Measurements from ENCODE around the gene AP2A2. TPM values are rescaled to one million over a fixed set of nuclear protein-coding genes. Genes with fewer than 3 reads are reported as not detected.
A peak's percentile ranks its signal among the peaks of the same experiment; 100 is the strongest.

Gene AP2A2
- total RNA-seq, 6 experiments from 2014 or later, result 41.4 to 66.7 (median 53.8) TPM

DNA sequence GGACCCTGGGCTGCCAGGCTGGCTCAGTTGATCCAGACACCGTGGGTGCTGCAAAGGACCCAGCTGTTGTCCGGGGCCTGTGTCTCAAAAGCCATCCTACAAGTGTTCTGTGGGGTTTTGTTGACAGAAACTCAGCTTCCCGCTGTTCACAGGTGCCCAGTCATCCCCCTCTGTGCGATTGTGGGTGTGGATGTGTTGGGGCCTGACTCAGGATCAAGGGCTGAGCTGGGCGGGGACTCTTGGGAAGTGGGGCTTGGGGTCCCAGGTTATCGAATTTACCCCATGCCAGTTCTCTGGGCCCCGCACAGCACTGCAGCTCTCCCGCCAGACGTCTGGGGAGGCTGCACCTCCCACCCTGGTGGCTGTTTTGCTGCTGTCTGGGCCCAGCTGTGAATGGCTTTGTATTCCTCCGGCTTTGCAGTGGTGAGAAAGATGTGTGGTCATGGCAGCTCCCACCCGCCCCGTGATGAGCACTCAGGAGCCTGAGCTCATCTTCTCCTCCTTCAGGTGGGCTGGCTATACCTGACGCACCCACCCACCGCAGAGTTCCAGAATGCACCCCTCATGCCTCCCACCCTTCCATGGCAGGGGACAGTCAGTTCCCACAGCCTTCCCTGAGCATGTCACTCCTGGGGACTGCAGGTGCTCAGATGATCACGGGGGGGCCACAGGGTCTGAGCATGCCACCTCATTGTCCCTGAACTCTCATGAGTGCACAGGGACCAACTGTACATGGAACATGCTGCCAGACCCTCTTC, 3.6 kb upstream of the AP2A2 start:
- Histone ChIP-seq H3K4me3 (no peak overlapping the region), H3K9me3 (no peaks in the 10 kb centered on the region), H3K4me1 (peaks cover 0 to 7% (median 0%) of the 10 kb centered on the region in 4 donors), H3K27ac (no peak overlapping the region), H3K27me3 (no peaks in the 10 kb centered on the region), H3K36me3 (no peaks in the 10 kb centered on the region)
- DNase-seq (no peak), ATAC-seq (no peak)
- TF ChIP-seq, protein P1, sequence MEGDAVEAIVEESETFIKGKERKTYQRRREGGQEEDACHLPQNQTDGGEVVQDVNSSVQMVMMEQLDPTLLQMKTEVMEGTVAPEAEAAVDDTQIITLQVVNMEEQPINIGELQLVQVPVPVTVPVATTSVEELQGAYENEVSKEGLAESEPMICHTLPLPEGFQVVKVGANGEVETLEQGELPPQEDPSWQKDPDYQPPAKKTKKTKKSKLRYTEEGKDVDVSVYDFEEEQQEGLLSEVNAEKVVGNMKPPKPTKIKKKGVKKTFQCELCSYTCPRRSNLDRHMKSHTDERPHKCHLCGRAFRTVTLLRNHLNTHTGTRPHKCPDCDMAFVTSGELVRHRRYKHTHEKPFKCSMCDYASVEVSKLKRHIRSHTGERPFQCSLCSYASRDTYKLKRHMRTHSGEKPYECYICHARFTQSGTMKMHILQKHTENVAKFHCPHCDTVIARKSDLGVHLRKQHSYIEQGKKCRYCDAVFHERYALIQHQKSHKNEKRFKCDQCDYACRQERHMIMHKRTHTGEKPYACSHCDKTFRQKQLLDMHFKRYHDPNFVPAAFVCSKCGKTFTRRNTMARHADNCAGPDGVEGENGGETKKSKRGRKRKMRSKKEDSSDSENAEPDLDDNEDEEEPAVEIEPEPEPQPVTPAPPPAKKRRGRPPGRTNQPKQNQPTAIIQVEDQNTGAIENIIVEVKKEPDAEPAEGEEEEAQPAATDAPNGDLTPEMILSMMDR (IDR thresholded peaks at IDR 0.05), result no peak
- no peak for TF ChIP-seq POLR2A (IDR thresholded peaks at IDR 0.05)
- WGBS (ENCODE audit: insufficient coverage, low coverage, low lambda C conversion rate, missing lambda C conversion rate), result 80% methylated on average over 2 of the region's 15 CpGs
- intact Hi-C loops (cut with DNase I), result no loop called here

DNA sequence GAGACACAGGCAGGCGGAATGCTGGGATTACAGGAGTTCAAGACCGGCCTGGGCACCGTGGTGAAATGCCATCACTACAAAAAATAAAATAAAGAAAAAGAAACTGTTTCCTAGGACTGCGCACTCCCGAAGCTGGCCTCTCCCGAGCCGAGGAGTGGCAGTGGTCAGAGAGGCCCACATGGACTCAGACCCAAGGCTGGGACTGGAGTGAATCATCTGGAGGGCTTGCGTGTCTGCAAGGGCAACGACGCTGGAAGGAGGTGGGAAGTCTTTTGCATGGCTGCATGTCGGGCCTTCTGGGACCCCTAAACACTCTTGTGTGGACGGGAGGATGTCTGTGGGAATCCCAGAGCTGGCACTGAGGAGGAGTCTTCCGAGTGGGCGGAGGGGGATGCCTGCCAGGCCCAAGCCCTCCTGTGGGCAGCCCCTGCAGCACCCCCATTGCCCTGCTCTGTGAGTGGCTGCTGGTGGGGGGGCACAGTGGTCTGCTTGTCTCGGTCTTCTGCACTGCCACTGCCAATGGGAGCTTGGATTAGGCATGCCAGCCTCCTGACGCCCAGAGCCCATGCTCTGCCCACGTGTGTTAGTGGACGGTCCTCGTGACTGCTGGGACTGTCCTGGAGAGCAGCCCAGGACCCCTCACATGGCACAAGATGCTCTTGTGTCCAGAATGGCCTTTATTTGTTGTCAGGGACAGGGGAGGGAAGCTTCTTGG, 1.8 kb upstream of the AP2A2 start:
- ATAC-seq, result no peak
- no peak for DNase-seq
- intact Hi-C loops (cut with DNase I), result no loop called here

DNA sequence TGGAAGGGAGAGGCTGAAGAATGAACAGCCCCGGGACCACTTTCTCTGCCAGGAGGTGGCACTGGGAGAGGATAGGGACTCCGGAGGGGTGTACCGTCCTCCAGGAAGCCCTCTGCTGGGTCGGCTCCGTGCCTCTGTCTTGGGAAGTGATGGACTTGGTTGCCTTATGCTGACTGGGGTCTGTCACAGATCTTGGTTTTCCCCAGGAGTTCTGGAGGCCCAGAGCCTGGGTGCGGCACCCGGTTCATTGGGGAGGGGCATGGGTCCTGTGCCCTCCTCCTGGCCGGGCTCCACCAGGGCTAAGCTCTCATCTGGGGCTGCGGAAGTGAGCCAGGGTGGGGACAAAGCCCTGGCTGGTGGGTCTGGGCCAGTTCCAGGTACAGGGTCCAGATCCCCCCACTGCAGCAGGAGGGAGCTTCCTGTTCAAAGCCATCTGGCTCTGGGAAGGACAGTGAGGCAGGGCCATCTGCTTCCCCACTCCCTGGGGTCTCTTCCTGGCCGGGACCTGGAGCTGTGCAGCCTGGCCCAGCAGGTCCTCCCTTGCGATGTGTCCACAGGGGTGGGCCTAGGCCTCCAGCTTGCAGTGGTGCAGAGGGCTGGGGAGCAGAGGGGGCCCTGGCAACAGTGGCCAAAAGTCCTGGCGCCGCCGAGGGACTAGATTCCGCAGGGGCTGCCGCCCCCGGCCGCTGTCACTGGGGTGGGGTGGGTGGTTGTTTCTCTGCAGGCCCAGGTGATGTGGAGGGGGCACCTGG, 1.1 kb upstream of the AP2A2 start:
- Histone ChIP-seq H3K4me3 (no peak overlapping the region), H3K36me3 (peaks cover 0 to 6% (median 0%) of the 10 kb centered on the region in 4 donors), H3K9me3 (no peaks in the 10 kb centered on the region), H3K27me3 (no peaks in the 10 kb centered on the region), H3K27ac (peak overlapping the region in 2 of 3 donors; percentile 44 to 60), H3K4me1 (peaks cover 0 to 12% (median 4%) of the 10 kb centered on the region in 4 donors)
- no peak for DNase-seq
- ATAC-seq, result no peak
- no peak for TF ChIP-seq POLR2A (IDR thresholded peaks at IDR 0.05)
- TF ChIP-seq, protein P1 (IDR thresholded peaks at IDR 0.05), result no peak
- intact Hi-C loops (cut with DNase I), result no loop called here
- 89% methylated on average over 5 of the region's 18 CpGs for WGBS (ENCODE audit: insufficient coverage, low coverage, low lambda C conversion rate, missing lambda C conversion rate)

More for the DNA sequence above, 1.8 kb upstream of the AP2A2 start:
- Histone ChIP-seq H3K36me3 (peaks cover 0 to 6% (median 0%) of the 10 kb centered on the region in 4 donors), H3K4me1 (peaks cover 0 to 12% (median 4%) of the 10 kb centered on the region in 4 donors), H3K4me3 (no peak overlapping the region), H3K9me3 (no peaks in the 10 kb centered on the region), H3K27ac (no peak overlapping the region), H3K27me3 (no peaks in the 10 kb centered on the region)
- 67% methylated on average over 3 of the region's 19 CpGs for WGBS (ENCODE audit: insufficient coverage, low coverage, low lambda C conversion rate, missing lambda C conversion rate)
- TF ChIP-seq, protein P1 (IDR thresholded peaks at IDR 0.05), result no peak
- TF ChIP-seq POLR2A (IDR thresholded peaks at IDR 0.05), result no peak

DNA sequence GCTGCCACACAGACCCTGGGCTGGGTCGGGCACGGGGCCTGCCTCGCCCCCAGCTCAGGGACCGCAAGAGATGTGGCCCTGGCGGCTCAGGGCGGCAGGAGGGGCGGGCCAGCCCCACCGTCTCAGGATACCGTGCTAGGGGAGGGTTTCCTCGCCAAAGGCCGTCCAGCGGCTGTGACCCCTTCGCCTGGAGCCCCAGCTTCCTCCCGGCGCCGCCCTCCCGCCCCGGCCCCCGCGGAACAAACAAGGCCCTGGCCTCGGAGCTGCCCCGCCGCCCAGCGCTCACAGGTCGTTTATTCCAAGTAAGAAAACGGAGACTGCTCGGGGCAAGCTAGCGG, 543 bp upstream of the AP2A2 start:
- DNase-seq, result peak in 2 of 3 donors; percentile 64 to 70
- Histone ChIP-seq H3K27ac (peak overlapping the region in 2 of 3 donors; percentile 44 to 60), H3K4me3 (peak overlapping the region; percentile 9 to 79 (median 68)), H3K4me1 (peaks cover 0 to 15% (median 4%) of the 10 kb centered on the region in 4 donors), H3K36me3 (peaks cover 0 to 6% (median 0%) of the 10 kb centered on the region in 4 donors), H3K9me3 (no peaks in the 10 kb centered on the region), H3K27me3 (no peaks in the 10 kb centered on the region)
- TF ChIP-seq, protein P1 (IDR thresholded peaks at IDR 0.05), result no peak
- peak; percentile 4 to 37 (median 8) for ATAC-seq
- intact Hi-C loops (cut with DNase I), result no loop called here
- WGBS (ENCODE audit: insufficient coverage, low coverage, low lambda C conversion rate, missing lambda C conversion rate), result 72% methylated on average over 11 of the region's 28 CpGs
